ENCODE data around the gene CALN1.

DNA sequence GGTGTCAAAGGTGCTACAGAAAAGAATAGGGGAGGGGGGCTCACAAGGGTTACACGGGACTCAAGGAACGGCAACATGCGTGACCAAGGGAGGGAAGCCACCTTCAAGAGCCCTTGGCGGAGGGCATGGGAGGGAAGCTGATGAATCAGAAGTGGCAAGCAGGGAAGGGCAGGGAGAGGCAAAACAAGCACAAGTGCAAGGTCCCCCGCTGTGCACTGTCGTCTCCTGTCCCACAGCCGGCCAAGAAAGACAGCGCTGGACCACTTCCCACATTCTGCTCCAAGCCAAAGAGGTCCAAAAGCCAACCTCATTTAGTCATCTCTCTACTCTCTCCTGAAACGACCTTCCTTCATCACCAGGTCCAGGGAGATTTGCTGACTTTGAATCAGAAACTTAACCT lies 102.7 kb downstream of the CALN1 start:
- TF ChIP-seq, protein P1, sequence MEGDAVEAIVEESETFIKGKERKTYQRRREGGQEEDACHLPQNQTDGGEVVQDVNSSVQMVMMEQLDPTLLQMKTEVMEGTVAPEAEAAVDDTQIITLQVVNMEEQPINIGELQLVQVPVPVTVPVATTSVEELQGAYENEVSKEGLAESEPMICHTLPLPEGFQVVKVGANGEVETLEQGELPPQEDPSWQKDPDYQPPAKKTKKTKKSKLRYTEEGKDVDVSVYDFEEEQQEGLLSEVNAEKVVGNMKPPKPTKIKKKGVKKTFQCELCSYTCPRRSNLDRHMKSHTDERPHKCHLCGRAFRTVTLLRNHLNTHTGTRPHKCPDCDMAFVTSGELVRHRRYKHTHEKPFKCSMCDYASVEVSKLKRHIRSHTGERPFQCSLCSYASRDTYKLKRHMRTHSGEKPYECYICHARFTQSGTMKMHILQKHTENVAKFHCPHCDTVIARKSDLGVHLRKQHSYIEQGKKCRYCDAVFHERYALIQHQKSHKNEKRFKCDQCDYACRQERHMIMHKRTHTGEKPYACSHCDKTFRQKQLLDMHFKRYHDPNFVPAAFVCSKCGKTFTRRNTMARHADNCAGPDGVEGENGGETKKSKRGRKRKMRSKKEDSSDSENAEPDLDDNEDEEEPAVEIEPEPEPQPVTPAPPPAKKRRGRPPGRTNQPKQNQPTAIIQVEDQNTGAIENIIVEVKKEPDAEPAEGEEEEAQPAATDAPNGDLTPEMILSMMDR (conservative IDR thresholded peaks at IDR 0.05; ENCODE audit: low read depth in 2 of 2): no peak
- TF ChIP-seq, protein P2, sequence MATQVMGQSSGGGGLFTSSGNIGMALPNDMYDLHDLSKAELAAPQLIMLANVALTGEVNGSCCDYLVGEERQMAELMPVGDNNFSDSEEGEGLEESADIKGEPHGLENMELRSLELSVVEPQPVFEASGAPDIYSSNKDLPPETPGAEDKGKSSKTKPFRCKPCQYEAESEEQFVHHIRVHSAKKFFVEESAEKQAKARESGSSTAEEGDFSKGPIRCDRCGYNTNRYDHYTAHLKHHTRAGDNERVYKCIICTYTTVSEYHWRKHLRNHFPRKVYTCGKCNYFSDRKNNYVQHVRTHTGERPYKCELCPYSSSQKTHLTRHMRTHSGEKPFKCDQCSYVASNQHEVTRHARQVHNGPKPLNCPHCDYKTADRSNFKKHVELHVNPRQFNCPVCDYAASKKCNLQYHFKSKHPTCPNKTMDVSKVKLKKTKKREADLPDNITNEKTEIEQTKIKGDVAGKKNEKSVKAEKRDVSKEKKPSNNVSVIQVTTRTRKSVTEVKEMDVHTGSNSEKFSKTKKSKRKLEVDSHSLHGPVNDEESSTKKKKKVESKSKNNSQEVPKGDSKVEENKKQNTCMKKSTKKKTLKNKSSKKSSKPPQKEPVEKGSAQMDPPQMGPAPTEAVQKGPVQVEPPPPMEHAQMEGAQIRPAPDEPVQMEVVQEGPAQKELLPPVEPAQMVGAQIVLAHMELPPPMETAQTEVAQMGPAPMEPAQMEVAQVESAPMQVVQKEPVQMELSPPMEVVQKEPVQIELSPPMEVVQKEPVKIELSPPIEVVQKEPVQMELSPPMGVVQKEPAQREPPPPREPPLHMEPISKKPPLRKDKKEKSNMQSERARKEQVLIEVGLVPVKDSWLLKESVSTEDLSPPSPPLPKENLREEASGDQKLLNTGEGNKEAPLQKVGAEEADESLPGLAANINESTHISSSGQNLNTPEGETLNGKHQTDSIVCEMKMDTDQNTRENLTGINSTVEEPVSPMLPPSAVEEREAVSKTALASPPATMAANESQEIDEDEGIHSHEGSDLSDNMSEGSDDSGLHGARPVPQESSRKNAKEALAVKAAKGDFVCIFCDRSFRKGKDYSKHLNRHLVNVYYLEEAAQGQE (IDR thresholded peaks at IDR 0.05; ENCODE audit: unreplicated experiment): no peak
- no peak for TF ChIP-seq EZH2phosphoT487 (IDR thresholded peaks at IDR 0.05; ENCODE audit: unreplicated experiment)
- TF ChIP-seq EZH2 (IDR thresholded peaks at IDR 0.05; ENCODE audit: low read depth, unreplicated experiment): no peak
- TF ChIP-seq POLR2AphosphoS5 (IDR thresholded peaks at IDR 0.05; ENCODE audit: low read depth): no peak
- TF ChIP-seq CREB1 (CRISPR knock-in tag; IDR thresholded peaks at IDR 0.05; ENCODE audit: low read depth): no peak
- TF ChIP-seq JUNB (IDR thresholded peaks at IDR 0.05; ENCODE audit: unreplicated experiment): no peak
- TF ChIP-seq, protein P3, sequence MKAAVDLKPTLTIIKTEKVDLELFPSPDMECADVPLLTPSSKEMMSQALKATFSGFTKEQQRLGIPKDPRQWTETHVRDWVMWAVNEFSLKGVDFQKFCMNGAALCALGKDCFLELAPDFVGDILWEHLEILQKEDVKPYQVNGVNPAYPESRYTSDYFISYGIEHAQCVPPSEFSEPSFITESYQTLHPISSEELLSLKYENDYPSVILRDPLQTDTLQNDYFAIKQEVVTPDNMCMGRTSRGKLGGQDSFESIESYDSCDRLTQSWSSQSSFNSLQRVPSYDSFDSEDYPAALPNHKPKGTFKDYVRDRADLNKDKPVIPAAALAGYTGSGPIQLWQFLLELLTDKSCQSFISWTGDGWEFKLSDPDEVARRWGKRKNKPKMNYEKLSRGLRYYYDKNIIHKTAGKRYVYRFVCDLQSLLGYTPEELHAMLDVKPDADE (IDR thresholded peaks at IDR 0.05): no peak
- TF ChIP-seq ZNF114 (CRISPR knock-in tag; IDR thresholded peaks at IDR 0.05): no peak
- no peak for TF ChIP-seq ZNF331 (CRISPR knock-in tag; IDR thresholded peaks at IDR 0.05; ENCODE audit: low read depth)
- TF ChIP-seq STAT1 (IDR thresholded peaks at IDR 0.05; ENCODE audit: unreplicated experiment): no peak
- TF ChIP-seq NANOG (IDR thresholded peaks at IDR 0.05; ENCODE audit: borderline replicate concordance): no peak

Data from GM23338 (cell line).